Hepatocyte (in vitro differentiated cells): Measurements from ENCODE around the gene SMAGP.

Experiments used
- EZH2 ChIP-seq: fragments of 200-600 bp; sonication (generic); IDR thresholded peaks from 2 replicates; pipeline ENCODE4 v1.6.1; 2016; ENCODE audit warnings: antibody characterized with exemption, mild to moderate bottlenecking, borderline replicate concordance
- TF ChIP-seq, protein P1 (sequence below): fragments of 200-600 bp; sonication (generic); IDR thresholded peaks from 2 replicates; pipeline ENCODE4 v1.5.1; 2016; ENCODE audit warnings: antibody characterized with exemption, mild to moderate bottlenecking; ENCODE audit not compliant: poor library complexity

DNA sequence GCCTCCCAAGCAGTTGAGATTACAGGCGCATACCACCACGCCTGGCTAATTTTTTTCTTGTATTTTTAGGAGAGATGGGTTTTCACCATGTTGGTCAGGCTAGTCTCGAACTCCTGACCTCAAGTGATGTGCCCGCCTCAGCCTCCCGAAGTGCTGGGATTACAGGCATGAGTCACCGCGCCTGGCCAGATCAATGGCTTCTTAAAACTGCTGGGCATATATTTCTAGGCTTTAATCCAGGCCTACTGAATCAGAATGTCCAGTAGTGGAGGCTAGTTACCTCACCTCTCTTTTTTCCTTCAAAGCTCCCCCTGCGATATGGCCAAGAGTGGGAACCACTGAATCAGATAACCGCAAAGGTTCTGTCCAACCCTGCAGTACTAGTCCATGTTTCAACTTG lies 69.4 kb downstream of the SMAGP start:
- TF ChIP-seq, protein P1, sequence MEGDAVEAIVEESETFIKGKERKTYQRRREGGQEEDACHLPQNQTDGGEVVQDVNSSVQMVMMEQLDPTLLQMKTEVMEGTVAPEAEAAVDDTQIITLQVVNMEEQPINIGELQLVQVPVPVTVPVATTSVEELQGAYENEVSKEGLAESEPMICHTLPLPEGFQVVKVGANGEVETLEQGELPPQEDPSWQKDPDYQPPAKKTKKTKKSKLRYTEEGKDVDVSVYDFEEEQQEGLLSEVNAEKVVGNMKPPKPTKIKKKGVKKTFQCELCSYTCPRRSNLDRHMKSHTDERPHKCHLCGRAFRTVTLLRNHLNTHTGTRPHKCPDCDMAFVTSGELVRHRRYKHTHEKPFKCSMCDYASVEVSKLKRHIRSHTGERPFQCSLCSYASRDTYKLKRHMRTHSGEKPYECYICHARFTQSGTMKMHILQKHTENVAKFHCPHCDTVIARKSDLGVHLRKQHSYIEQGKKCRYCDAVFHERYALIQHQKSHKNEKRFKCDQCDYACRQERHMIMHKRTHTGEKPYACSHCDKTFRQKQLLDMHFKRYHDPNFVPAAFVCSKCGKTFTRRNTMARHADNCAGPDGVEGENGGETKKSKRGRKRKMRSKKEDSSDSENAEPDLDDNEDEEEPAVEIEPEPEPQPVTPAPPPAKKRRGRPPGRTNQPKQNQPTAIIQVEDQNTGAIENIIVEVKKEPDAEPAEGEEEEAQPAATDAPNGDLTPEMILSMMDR, result no peak
- no peak for TF ChIP-seq EZH2
